ENCODE results near the gene CACNB3.
"Not testable (repeated sequence)": the region's sequence is repeated elsewhere in the genome, so short reads cannot be mapped to it uniquely, and the experiment has no call there.

Gene CACNB3

GRCh38 chr12:48857278-48857994, 39.1 kb downstream of the CACNB3 start:
- DNase-seq, result no peak

GRCh38 chr12:48858043-48858442, 39.7 kb downstream of the CACNB3 start:
- DNase-seq, result no peak

- no peak for DNase-seq
These were observed 41.3 kb downstream of the CACNB3 start for GRCh38 chr12:48859607-48860006.

GRCh38 chr12:48860236-48860635, 41.9 kb downstream of the CACNB3 start:
- not testable (repeated sequence) for DNase-seq

GRCh38 chr12:48861111-48861510, 42.8 kb downstream of the CACNB3 start:
- no peak for DNase-seq

GRCh38 chr12:48862760-48863159, 44.5 kb downstream of the CACNB3 start:
- no peak for DNase-seq

GRCh38 chr12:48863291-48863690, 45.0 kb downstream of the CACNB3 start:
- DNase-seq, result no peak

GRCh38 chr12:48865281-48866051, 47.2 kb downstream of the CACNB3 start, which contains the start of gene RND1:
Gene RND1, minus strand, starts transcription at chr12:48865870. Its CDS starts 103 bp downstream, at chr12:48865767.
- DNase-seq, result peak; percentile 87

- no peak for DNase-seq
These were observed 47.9 kb downstream of the CACNB3 start for GRCh38 chr12:48866052-48866711.

- DNase-seq, result no peak
These were observed 50.2 kb downstream of the CACNB3 start for GRCh38 chr12:48868451-48868850.

- DNase-seq, result no peak
These were observed 50.9 kb downstream of the CACNB3 start for GRCh38 chr12:48869191-48869590.

GRCh38 chr12:48873096-48873495, 54.8 kb downstream of the CACNB3 start:
- DNase-seq, result no peak

GRCh38 chr12:48873534-48873933, 55.2 kb downstream of the CACNB3 start:
- not testable (repeated sequence) for DNase-seq

GRCh38 chr12:48875944-48876515, 57.7 kb downstream of the CACNB3 start:
- no peak for DNase-seq

Measured in NCI-H748 treated with DMSO at 0.1 percent for 48 hours (cell line).